IMR-90 (cell line): ENCODE measurements around the gene HSF2BP. TPM values are rescaled to one million over a fixed set of nuclear protein-coding genes. Genes with fewer than 3 reads are reported as not detected.

ENCODE experiments used
- ATAC-seq: fragments of 200-7000 bp; cut with Tn5 transposase; 2 replicates; pipeline ENCODE4 v1.9.1; 2020; ENCODE audit warnings: low read depth, mild to moderate bottlenecking, moderate library complexity
- Bru-seq: library from RNA; stranded (reverse); fragments of 400-500 nt; gene quantifications from one replicate; lab custom pipeline; 2021; lab: Mats Ljungman, UMichigan
- BruChase-seq, 2 experiments: library from RNA; stranded (reverse); fragments of 400-500 nt; gene quantifications; one replicate each; lab custom pipeline; 2021; lab: Mats Ljungman, UMichigan
- BruUV-seq: library from RNA; stranded (reverse); fragments of 400-500 nt; replicated peaks from 2 replicates; lab custom pipeline; 2021; lab: Mats Ljungman, UMichigan
- CTCF ChIA-PET: fragments of 300-600 bp; formaldehyde crosslinking; extraction: SDS; loops from one replicate; lab custom pipeline; 2021; ENCODE audit warnings: antibody characterized with exemption; lab: Yijun Ruan, JAX
- POLR2A ChIA-PET: fragments of 300-600 bp; sonication (Branson Sonifier 250); formaldehyde crosslinking; loops from one replicate; lab custom pipeline; 2022; ENCODE audit warnings: antibody characterized with exemption; ENCODE audit not compliant: unreplicated experiment; lab: Charles Lee
- DNase-seq: peaks from one replicate; pipeline ENCODE4 v3.0.0; 2013
- H2AFZ ChIP-seq: replicated peaks from 2 replicates; pipeline ENCODE3; 2013; ENCODE audit warnings: low read length, mild to moderate bottlenecking; ENCODE audit not compliant: poor library complexity
- H2AK5ac ChIP-seq: 2 replicates; pipeline ENCODE4 v1.6.1; 2013; ENCODE audit warnings: low read depth, low read length, inconsistent platforms
- H2AK9ac ChIP-seq: replicated peaks from 2 replicates; pipeline ENCODE3; 2013; ENCODE audit warnings: mild to moderate bottlenecking, low read depth, low read length, moderate library complexity; ENCODE audit not compliant: poor library complexity
- H2BK120ac ChIP-seq: 2 replicates; pipeline ENCODE4 v1.6.1; 2013; ENCODE audit warnings: low read depth, low read length, inconsistent platforms
- H2BK15ac ChIP-seq: 3 replicates; pipeline ENCODE4 v1.6.1; 2013; ENCODE audit warnings: low read depth, low read length, inconsistent platforms
- H2BK20ac ChIP-seq: 2 replicates; pipeline ENCODE4 v1.6.1; 2013; ENCODE audit warnings: low read depth, mild to moderate bottlenecking, inconsistent platforms, low read length, moderate library complexity
- H2BK5ac ChIP-seq: 2 replicates; pipeline ENCODE4 v1.6.1; 2013; ENCODE audit warnings: mild to moderate bottlenecking, low read depth, low read length, inconsistent platforms; ENCODE audit not compliant: poor library complexity, severe bottlenecking
- H3K14ac ChIP-seq: replicated peaks from 2 replicates; pipeline ENCODE4 v1.6.1; 2013; ENCODE audit warnings: low read depth, low read length, inconsistent platforms
- H3K18ac ChIP-seq: 2 replicates; pipeline ENCODE4 v1.6.1; 2013; ENCODE audit warnings: low read depth, low read length, control low read depth
- H3K23ac ChIP-seq: 2 replicates; pipeline ENCODE4 v1.6.1; 2013; ENCODE audit warnings: low read depth, low read length, inconsistent platforms
- H3K27ac ChIP-seq: 2 replicates; pipeline ENCODE4 v1.5.1; 2013; ENCODE audit warnings: mild to moderate bottlenecking, control low read depth, low read length; ENCODE audit not compliant: insufficient read depth
- H3K27me3 ChIP-seq: 2 replicates; pipeline ENCODE4 v1.6.1; 2013; ENCODE audit warnings: low read length; ENCODE audit not compliant: control insufficient read depth, insufficient read depth
- H3K36me3 ChIP-seq: 2 replicates; pipeline ENCODE4 v1.6.1; 2013; ENCODE audit warnings: low read length, mixed read lengths; ENCODE audit not compliant: control insufficient read depth, insufficient read depth
- H3K4ac ChIP-seq: 2 replicates; pipeline ENCODE4 v1.6.1; 2013; ENCODE audit warnings: low read depth, low read length, inconsistent platforms
- H3K4me1 ChIP-seq: 2 replicates; pipeline ENCODE4 v1.6.1; 2013; ENCODE audit warnings: low read length, mixed read lengths; ENCODE audit not compliant: control insufficient read depth, insufficient read depth
- H3K4me2 ChIP-seq: 2 replicates; pipeline ENCODE4 v1.6.1; 2013; ENCODE audit warnings: low read depth, mild to moderate bottlenecking, control low read depth, low read length, moderate library complexity
- H3K4me3 ChIP-seq: 2 replicates; pipeline ENCODE4 v1.5.1; 2013; ENCODE audit warnings: low read depth, mild to moderate bottlenecking, control low read depth, low read length, moderate library complexity; ENCODE audit not compliant: insufficient read depth
- H3K56ac ChIP-seq: 2 replicates; pipeline ENCODE4 v1.6.1; 2013; ENCODE audit warnings: low read length, inconsistent platforms; ENCODE audit not compliant: insufficient read depth; ENCODE audit errors: extremely low read depth
- H3K79me1 ChIP-seq, 2 experiments: 2 replicates each; pipeline ENCODE4 v1.6.1; 2013; ENCODE audit warnings: low read length in 2 of 2, inconsistent platforms in 1 of 2, low read depth in 1 of 2
- H3K9ac ChIP-seq: 2 replicates; pipeline ENCODE4 v1.6.1; 2013; ENCODE audit warnings: low read depth, low read length, control low read depth
- H3K9me1 ChIP-seq: 2 replicates; pipeline ENCODE4 v1.6.1; 2013; ENCODE audit warnings: low read length, inconsistent platforms; ENCODE audit not compliant: insufficient read depth
- H3K9me3 ChIP-seq: 2 replicates; pipeline ENCODE4 v1.6.1; 2013; ENCODE audit warnings: low read length; ENCODE audit not compliant: control insufficient read depth, insufficient read depth
- H4K20me1 ChIP-seq: 2 replicates; pipeline ENCODE4 v1.6.1; 2013; ENCODE audit warnings: low read length, inconsistent platforms; ENCODE audit not compliant: insufficient read depth
- H4K5ac ChIP-seq: 2 replicates; pipeline ENCODE4 v1.6.1; 2013; ENCODE audit warnings: mild to moderate bottlenecking, low read depth, low read length, control low read depth
- H4K8ac ChIP-seq, 2 experiments: 2 replicates each; pipeline ENCODE4 v1.6.1; 2013; ENCODE audit warnings: low read depth in 2 of 2, low read length in 2 of 2, control low read depth in 1 of 2, inconsistent platforms in 1 of 2
- H4K91ac ChIP-seq: 2 replicates; pipeline ENCODE4 v1.6.1; 2013; ENCODE audit warnings: low read depth, low read length, inconsistent platforms; ENCODE audit not compliant: insufficient read depth
- CHD1 ChIP-seq: IDR thresholded peaks from 2 replicates; pipeline ENCODE4 v1.6.1; 2012; ENCODE audit warnings: low read depth, low read length, improper control_type of control experiment
- FOS ChIP-seq: fragments of 150-350 bp; IDR thresholded peaks from 2 replicates; pipeline ENCODE4 v1.6.1; 2016; ENCODE audit warnings: low read depth, low read length
- MAZ ChIP-seq: IDR thresholded peaks from 2 replicates; pipeline ENCODE4 v1.6.1; 2012; ENCODE audit warnings: low read depth, mild to moderate bottlenecking, low read length, improper control_type of control experiment, moderate library complexity, borderline replicate concordance
- MXI1 ChIP-seq: IDR thresholded peaks from 2 replicates; pipeline ENCODE4 v1.6.1; 2012; ENCODE audit warnings: low read depth, mild to moderate bottlenecking, low read length, moderate library complexity, borderline replicate concordance
- NFE2L2 ChIP-seq: fragments of 150-350 bp; IDR thresholded peaks from 2 replicates; pipeline ENCODE4 v1.6.1; 2016; ENCODE audit warnings: low read depth, mild to moderate bottlenecking, low read length
- RAD21 ChIP-seq: IDR thresholded peaks from 2 replicates; pipeline ENCODE4 v1.6.1; 2012; ENCODE audit warnings: low read length, improper control_type of control experiment
- RFX5 ChIP-seq: IDR thresholded peaks from 2 replicates; pipeline ENCODE4 v1.8.0; 2012; ENCODE audit warnings: low read depth, mild to moderate bottlenecking, low read length, moderate library complexity
- SMC3 ChIP-seq: fragments of 150-350 bp; IDR thresholded peaks from 2 replicates; pipeline ENCODE4 v1.6.1; 2016; ENCODE audit warnings: low read depth, mild to moderate bottlenecking, antibody characterized with exemption, low read length, moderate library complexity
- WGBS, 2 experiments: methylation state at CpG; one replicate each; pipeline versions ENCODE4 v1.1.5 to v1.1.7; 2013; ENCODE audit warnings: missing lambda C conversion rate in 2 of 2; ENCODE audit not compliant: insufficient read length in 1 of 2; ENCODE audit errors: extremely low coverage in 2 of 2; 5-methylcytosine and 5-hydroxymethylcytosine counted together
- dilution Hi-C: fragments of 300-500 bp; cut with HindIII; formaldehyde crosslinking; loops from one replicate; pipeline ENCODE4 v1.14.3; 2018; ENCODE audit warnings: low sequenced_read_pairs; ENCODE audit not compliant: unreplicated experiment
- in situ Hi-C: fragments of 300-500 bp; cut with MboI; formaldehyde crosslinking; loops from 3 replicates; pipeline ENCODE4 v1.14.3; 2019; ENCODE audit warnings: low sequenced_read_pairs, inconsistent platforms, mixed read lengths
- intact Hi-C: fragments of 100-400 bp; cut with micrococcal nuclease; formaldehyde crosslinking; loops from 2 replicates; pipeline ENCODE4 v1.10.0; 2022
- long read RNA-seq: library from polyadenylated mRNA; unstranded; transcript quantifications from one replicate; pipeline ENCODE4 v2.0.0, GENCODE V29; 2021; ENCODE audit not compliant: unreplicated experiment
- polyA plus RNA-seq, 3 experiments: library from polyadenylated mRNA; depleted of rRNA; stranded (reverse); fragments of >200 nt; gene quantifications; 2 replicates each; pipeline ENCODE4 v1.2.3, GENCODE V29; 2012; ENCODE audit warnings: low replicate concordance in 1 of 3
- total RNA-seq: library from RNA; depleted of rRNA; stranded (reverse); fragments of >200 nt; gene quantifications from 2 replicates; pipeline ENCODE4 v1.2.3, GENCODE V29; 2012; rRNA removed
- TF ChIP-seq, protein P1 (sequence below): fragments of 150-350 bp; IDR thresholded peaks from 2 replicates; pipeline ENCODE4 v1.6.1; 2016; ENCODE audit warnings: low read depth, mild to moderate bottlenecking, low read length, moderate library complexity, borderline replicate concordance
- TF ChIP-seq, protein P2 (sequence below): conservative IDR thresholded peaks from 2 replicates; pipeline ENCODE4 v1.5.1; 2012; ENCODE audit warnings: mild to moderate bottlenecking, low read depth, low read length, improper control_type of control experiment

Gene HSF2BP
- 0.83 and 0.90 TPM in 2 replicates for total RNA-seq
- polyA plus RNA-seq (2012; rRNA removed) = 0.63 and 0.87 TPM in 2 replicates
- 0.54 and 0.87 TPM in 2 replicates for polyA plus RNA-seq (2012; cell fraction: cytosol; rRNA removed)
- 0.42 and 0.91 TPM in 2 replicates for polyA plus RNA-seq (2012; cell fraction: nucleus; rRNA removed; ENCODE audit: low replicate concordance)
- Bru-seq, nascent RNA = percentile 38 among the genes with signal in this experiment
- percentile 48 among the genes with signal in this experiment for BruChase-seq, experiment 1, labeled RNA remaining after a 6-hour chase
- BruChase-seq, experiment 2, labeled RNA remaining after a 2-hour chase = percentile 39 among the genes with signal in this experiment
- long read RNA-seq, partial matches to known transcripts = 0 of 4 reads
- long read RNA-seq, other reads (novel, unspliced or antisense) = 3 of 4 reads

DNA sequence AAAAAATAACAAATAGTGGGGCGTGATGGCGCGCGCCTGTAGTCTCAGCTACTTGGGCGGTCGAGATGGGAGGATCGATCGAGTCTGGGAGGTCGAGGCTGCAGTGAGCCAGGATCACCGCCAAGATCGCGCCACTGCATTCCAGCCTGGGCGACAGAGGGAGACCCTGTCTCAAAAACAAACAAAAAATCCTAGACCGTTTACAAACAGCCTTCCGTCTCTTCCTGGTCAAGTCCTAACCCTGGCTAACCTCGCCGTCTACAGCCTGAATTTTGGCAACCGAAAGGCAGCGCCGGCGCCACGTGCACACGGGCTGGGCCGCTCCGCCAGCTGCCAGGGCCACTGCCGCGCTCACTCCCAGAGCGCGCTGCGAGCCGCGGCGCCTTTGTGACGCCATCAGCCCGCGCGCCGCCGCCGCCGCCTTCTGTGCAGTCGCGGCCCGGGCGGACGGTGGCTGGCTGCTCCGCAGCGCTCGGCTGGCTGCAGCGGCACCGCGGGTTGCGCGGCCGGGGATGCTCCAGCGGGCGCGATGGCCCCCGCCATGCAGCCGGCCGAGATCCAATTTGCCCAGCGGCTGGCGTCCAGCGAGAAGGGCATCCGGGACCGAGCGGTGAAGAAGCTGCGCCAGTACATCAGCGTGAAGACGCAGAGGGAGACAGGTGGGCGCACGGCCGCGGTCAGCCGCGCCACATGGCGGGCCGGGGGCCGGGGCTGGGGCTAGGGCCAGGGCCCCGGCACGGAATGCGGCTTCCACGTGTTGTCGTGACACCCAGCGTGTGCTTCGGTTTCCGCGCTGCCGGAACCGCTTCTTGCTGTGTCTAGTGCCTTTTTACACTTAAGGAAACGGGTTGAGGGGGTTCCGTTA lies at the start of gene HSF2BP, which contains the start of gene RRP1B:
TSS of gene HSF2BP (minus strand) at position 353 of the 865 bp plus-strand sequence. CDS start 1,392 bp downstream, outside the sequence.
TSS of gene RRP1B (plus strand) at position 425 of the 865 bp plus-strand sequence. CDS start at position 530, 105 bp downstream.
- H2AK5ac ChIP-seq = peak within 1 kb of the TSS; percentile 95
- H2BK120ac ChIP-seq = peak within 1 kb of the TSS; percentile 59
- DNase-seq = peak; percentile 79
- in situ Hi-C loops = no loop called here
- WGBS, 2 experiments = 5% methylated on average over 73 of the region's 92 CpGs; no CpG with 5 or more reads in 1 of the 2 experiments
- H4K91ac ChIP-seq = peak within 1 kb of the TSS; percentile 98
- peak within 1 kb of the TSS; percentile 86 for H3K9ac ChIP-seq
- peak; percentile 92 for ATAC-seq
- no TSS peak for BruUV-seq
- H3K27ac ChIP-seq = peak within 1 kb of the TSS; percentile 90
- ChIA-PET CTCF (no interaction called here), POLR2A (no interaction called here)
- H3K18ac ChIP-seq = peak within 1 kb of the TSS; percentile 85
- no peaks in the 10 kb centered on the region for H3K27me3 ChIP-seq
- H3K79me1 ChIP-seq = peaks cover 21 to 34% of the 10 kb centered on the region in 2 experiments
- dilution Hi-C loops = no loop called here
- H3K9me1 ChIP-seq = peaks cover 16% of the 10 kb centered on the region
- H3K9me3 ChIP-seq = no peaks in the 10 kb centered on the region
- peak within 1 kb of the TSS; percentile 92 for H3K23ac ChIP-seq
- peak within 1 kb of the TSS; percentile 95 for H3K14ac ChIP-seq
- peak within 1 kb of the TSS; percentile 96; the same call in 1 of the 3 replicates for H2BK15ac ChIP-seq
- peak within 1 kb of the TSS; percentile 96 for H3K56ac ChIP-seq
- 0 out of 2 replicates have a peak within 1 kb of the TSS, but pooled peaks have one; percentile 64 for H2BK20ac ChIP-seq
- H2AK9ac ChIP-seq = peak within 1 kb of the TSS; percentile 98
- H3K36me3 ChIP-seq = peaks cover 5% of the 10 kb centered on the region
- peak within 1 kb of the TSS; percentile 100 for H4K8ac ChIP-seq
- peak within 1 kb of the TSS; percentile 87 for H2BK5ac ChIP-seq
- peak within 1 kb of the TSS; percentile 98 for H3K4me2 ChIP-seq
- peak within 1 kb of the TSS; percentile 99 for H4K5ac ChIP-seq
- H3K4me1 ChIP-seq = peaks cover 9% of the 10 kb centered on the region
- H3K4me3 ChIP-seq = peak within 1 kb of the TSS; percentile 92
- intact Hi-C loops = no loop called here
- peaks cover 10% of the 10 kb centered on the region for H4K20me1 ChIP-seq
- peak within 1 kb of the TSS; percentile 98 for H2AFZ ChIP-seq
- peak within 1 kb of the TSS; percentile 97 for H3K4ac ChIP-seq
- peak; percentile 16; the same call in 1 of the 2 replicates for TF ChIP-seq RAD21
- TF ChIP-seq MXI1 = peak; percentile 80
- no peak for TF ChIP-seq NFE2L2
- TF ChIP-seq, protein P1, sequence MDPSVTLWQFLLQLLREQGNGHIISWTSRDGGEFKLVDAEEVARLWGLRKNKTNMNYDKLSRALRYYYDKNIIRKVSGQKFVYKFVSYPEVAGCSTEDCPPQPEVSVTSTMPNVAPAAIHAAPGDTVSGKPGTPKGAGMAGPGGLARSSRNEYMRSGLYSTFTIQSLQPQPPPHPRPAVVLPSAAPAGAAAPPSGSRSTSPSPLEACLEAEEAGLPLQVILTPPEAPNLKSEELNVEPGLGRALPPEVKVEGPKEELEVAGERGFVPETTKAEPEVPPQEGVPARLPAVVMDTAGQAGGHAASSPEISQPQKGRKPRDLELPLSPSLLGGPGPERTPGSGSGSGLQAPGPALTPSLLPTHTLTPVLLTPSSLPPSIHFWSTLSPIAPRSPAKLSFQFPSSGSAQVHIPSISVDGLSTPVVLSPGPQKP = no peak
- TF ChIP-seq, protein P2, sequence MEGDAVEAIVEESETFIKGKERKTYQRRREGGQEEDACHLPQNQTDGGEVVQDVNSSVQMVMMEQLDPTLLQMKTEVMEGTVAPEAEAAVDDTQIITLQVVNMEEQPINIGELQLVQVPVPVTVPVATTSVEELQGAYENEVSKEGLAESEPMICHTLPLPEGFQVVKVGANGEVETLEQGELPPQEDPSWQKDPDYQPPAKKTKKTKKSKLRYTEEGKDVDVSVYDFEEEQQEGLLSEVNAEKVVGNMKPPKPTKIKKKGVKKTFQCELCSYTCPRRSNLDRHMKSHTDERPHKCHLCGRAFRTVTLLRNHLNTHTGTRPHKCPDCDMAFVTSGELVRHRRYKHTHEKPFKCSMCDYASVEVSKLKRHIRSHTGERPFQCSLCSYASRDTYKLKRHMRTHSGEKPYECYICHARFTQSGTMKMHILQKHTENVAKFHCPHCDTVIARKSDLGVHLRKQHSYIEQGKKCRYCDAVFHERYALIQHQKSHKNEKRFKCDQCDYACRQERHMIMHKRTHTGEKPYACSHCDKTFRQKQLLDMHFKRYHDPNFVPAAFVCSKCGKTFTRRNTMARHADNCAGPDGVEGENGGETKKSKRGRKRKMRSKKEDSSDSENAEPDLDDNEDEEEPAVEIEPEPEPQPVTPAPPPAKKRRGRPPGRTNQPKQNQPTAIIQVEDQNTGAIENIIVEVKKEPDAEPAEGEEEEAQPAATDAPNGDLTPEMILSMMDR = peak; percentile 18; the same call in 1 of the 2 replicates
- TF ChIP-seq CHD1 = no peak
- TF ChIP-seq FOS = no peak
- peak; percentile 53 for TF ChIP-seq MAZ
- no peak for TF ChIP-seq RFX5
- TF ChIP-seq SMC3 = peak; percentile 10; the same call in 1 of the 2 replicates
